GM12878 (cell line): ENCODE data around the gene KDM2A. TPM values are rescaled to one million over a fixed set of nuclear protein-coding genes. Genes with fewer than 3 reads are reported as not detected.

ENCODE experiments used
- ATAC-seq: fragments of 200-7000 bp; cut with Tn5 transposase; 3 replicates; pipeline ENCODE4 v1.9.1; 2020; ENCODE audit warnings: mild to moderate bottlenecking, moderate library complexity
- BruUV-seq: library from RNA; stranded (reverse); fragments of 400-500 nt; replicated peaks from 2 replicates; lab custom pipeline; 2021; lab: Mats Ljungman, UMichigan
- CTCF ChIA-PET: fragments of 300-600 bp; sonication (Branson Sonifier 250); formaldehyde crosslinking; extraction: SDS; loops from one replicate; lab custom pipeline; 2021; ENCODE audit warnings: inconsistent platforms; lab: Yijun Ruan, JAX
- POLR2A ChIA-PET: fragments of 350-600 bp; formaldehyde crosslinking; extraction: SDS; loops from one replicate; lab custom pipeline; 2021; ENCODE audit warnings: inconsistent platforms; lab: Charles Lee
- RAD21 ChIA-PET: fragments of 300-600 bp; sonication (Branson Sonifier 250); formaldehyde crosslinking; loops from one replicate; lab custom pipeline; 2023; ENCODE audit warnings: antibody characterized with exemption; ENCODE audit not compliant: unreplicated experiment; lab: Charles Lee
- SMC1A ChIA-PET: fragments of 300-600 bp; sonication (Branson Sonifier 250); formaldehyde crosslinking; loops from one replicate; lab custom pipeline; 2023; ENCODE audit not compliant: unreplicated experiment, uncharacterized antibody; lab: Charles Lee
- DNase-seq: peaks from one replicate; pipeline ENCODE4 v3.0.0-alpha.2; 2011; ENCODE audit warnings: low read depth, low spot score
- FAIRE-seq: peaks from 3 replicates; lab custom pipeline; 2011; peaks lifted over from hg19 to GRCh38; lab: Jason Lieb, UNC
- H2AFZ ChIP-seq: 2 replicates; pipeline ENCODE4 v1.6.0; 2011; ENCODE audit warnings: low read depth, low read length, control low read depth; ENCODE audit not compliant: control insufficient read depth
- H3K27ac ChIP-seq: 2 replicates; pipeline ENCODE4 v1.5.1; 2011; ENCODE audit warnings: control low read depth; ENCODE audit not compliant: control insufficient read depth, insufficient read depth
- H3K27me3 ChIP-seq, 2 experiments: replicated peaks in 1 of 2; 2 replicates each; pipeline versions ENCODE4 v1.6.0 to v1.6.1; 2011; ENCODE audit warnings: low read length in 1 of 2; ENCODE audit not compliant: control insufficient read depth in 2 of 2, insufficient read depth in 2 of 2
- H3K36me3 ChIP-seq, 2 experiments: 2 replicates each; pipeline ENCODE4 v1.5.1; 2011; ENCODE audit warnings: low read length in 1 of 2; ENCODE audit not compliant: control insufficient read depth in 2 of 2, insufficient read depth in 2 of 2
- H3K4me1 ChIP-seq: 2 replicates; pipeline ENCODE4 v1.6.1; 2011; ENCODE audit warnings: mild to moderate bottlenecking, low read length, moderate library complexity, mixed read lengths; ENCODE audit not compliant: control insufficient read depth, insufficient read depth
- H3K4me2 ChIP-seq: 2 replicates; pipeline ENCODE4 v1.6.0; 2011; ENCODE audit warnings: control low read depth; ENCODE audit not compliant: control insufficient read depth, insufficient read depth
- H3K4me3 ChIP-seq: fragments of 200-600 bp; sonication (generic); 2 replicates; pipeline ENCODE4 v1.5.1; 2016
- H3K79me2 ChIP-seq: 2 replicates; pipeline ENCODE4 v1.6.0; 2011; ENCODE audit warnings: low read length; ENCODE audit not compliant: control insufficient read depth, insufficient read depth
- H3K9ac ChIP-seq: 2 replicates; pipeline ENCODE4 v1.8.0; 2011; ENCODE audit warnings: low read length, control low read depth, mixed read lengths; ENCODE audit not compliant: control insufficient read depth, insufficient read depth
- H3K9me3 ChIP-seq: replicated peaks from 3 replicates; pipeline ENCODE4 v1.5.1; 2011; ENCODE audit warnings: mild to moderate bottlenecking, low read length; ENCODE audit not compliant: control insufficient read depth, insufficient read depth
- H4K20me1 ChIP-seq: 2 replicates; pipeline ENCODE4 v1.6.0; 2011; ENCODE audit not compliant: control insufficient read depth, insufficient read depth
- CBFB ChIP-seq: IDR thresholded peaks from 2 replicates; pipeline ENCODE4 v1.6.1; 2016; ENCODE audit warnings: antibody characterized with exemption, low read depth
- HDAC2 ChIP-seq: fragments of 200-600 bp; sonication (generic); IDR thresholded peaks from 2 replicates; pipeline ENCODE4 v1.6.1; 2017
- JUNB ChIP-seq: IDR thresholded peaks from 2 replicates; pipeline ENCODE4 v1.6.1; 2016; ENCODE audit warnings: antibody characterized with exemption, mild to moderate bottlenecking
- MYC ChIP-seq: IDR thresholded peaks from 2 replicates; pipeline ENCODE4 v1.6.1; 2011; ENCODE audit warnings: mild to moderate bottlenecking, low read length, moderate library complexity, inconsistent platforms; ENCODE audit not compliant: insufficient read depth, insufficient replicate concordance, insufficient read length, severe bottlenecking
- RB1 ChIP-seq: fragments of 450-650 bp; formaldehyde crosslinking; IDR thresholded peaks from 2 replicates; pipeline ENCODE4 v1.6.1; 2017; ENCODE audit warnings: mild to moderate bottlenecking, borderline replicate concordance
- RUNX3 ChIP-seq: IDR thresholded peaks from 2 replicates; pipeline ENCODE4 v1.6.1; 2012; ENCODE audit warnings: low read length, inconsistent platforms
- SMARCA5 ChIP-seq: fragments of 450-650 bp; IDR thresholded peaks from 2 replicates; pipeline ENCODE4 v1.6.1; 2017; ENCODE audit warnings: mild to moderate bottlenecking
- SMC3 ChIP-seq: IDR thresholded peaks from 2 replicates; pipeline ENCODE4 v1.6.1; 2011; ENCODE audit warnings: low read length, improper control_type of control experiment, borderline replicate concordance
- SRF ChIP-seq, 2 experiments: IDR thresholded peaks; 2 replicates each; pipeline ENCODE4 v1.6.1; 2011; ENCODE audit warnings: low read depth in 2 of 2, low read length in 2 of 2, mild to moderate bottlenecking in 1 of 2, moderate library complexity in 1 of 2
- TBL1XR1 ChIP-seq: IDR thresholded peaks from 2 replicates; pipeline ENCODE4 v1.6.1; 2012; ENCODE audit warnings: low read depth, low read length, improper control_type of control experiment
- ZBED1 ChIP-seq: IDR thresholded peaks from 2 replicates; pipeline ENCODE4 v1.6.1; 2016; ENCODE audit warnings: borderline replicate concordance
- ZNF217 ChIP-seq: fragments of 450-650 bp; IDR thresholded peaks from 2 replicates; pipeline ENCODE4 v1.6.1; 2017; ENCODE audit warnings: antibody characterized with exemption, mild to moderate bottlenecking
- ZNF384 ChIP-seq: IDR thresholded peaks from 2 replicates; pipeline ENCODE4 v1.6.1; 2012; ENCODE audit warnings: low read depth, mild to moderate bottlenecking, low read length, improper control_type of control experiment, borderline replicate concordance
- WGBS: methylation state at CpG from one replicate; pipeline ENCODE4 v1.1.6; 2016; ENCODE audit warnings: low lambda C conversion rate; ENCODE audit not compliant: insufficient replicate concordance, insufficient coverage; ENCODE audit errors: missing lambda C conversion rate; 5-methylcytosine and 5-hydroxymethylcytosine counted together
- in situ Hi-C: fragments of 300-500 bp; cut with MboI; formaldehyde crosslinking; loops from 9 replicates; pipeline ENCODE4 v1.14.3; 2018; ENCODE audit warnings: mixed read lengths
- intact Hi-C: fragments of 100-400 bp; cut with micrococcal nuclease; formaldehyde crosslinking; loops from one replicate; pipeline ENCODE4 v1.14.2; 2022; ENCODE audit not compliant: unreplicated experiment
- polyA plus RNA-seq, 11 experiments: library from polyadenylated mRNA; depleted of rRNA in 4 of 11; unstranded in 6 of 11; stranded (reverse) in 5 of 11; fragments of >200 nt; fragmentation: Nextera tagmentation in 4 of 11; fragmentation: Illumina TruSeq in 1 of 11; extraction: Ambion mirVana in 4 of 11; extraction: Trizol in 1 of 11; gene quantifications; 1 replicate in 1 of 11; 2 replicates in 10 of 11; pipeline versions ENCODE4 v1.2.1 to v1.2.3, GENCODE V29; 2011 to 2016; ENCODE audit warnings: inconsistent platforms in 2 of 11, missing spikeins in 2 of 11, low read depth in 1 of 11
- total RNA-seq, 4 experiments: library from RNA; depleted of rRNA in 3 of 4; stranded (reverse); fragments of >200 nt in 3 of 4; fragmentation: Illumina TruSeq in 1 of 4; extraction: Trizol in 1 of 4; gene quantifications; 2 replicates each; pipeline versions ENCODE4 v1.2.1 to v1.2.3, GENCODE V29; 2013 to 2021
- TF ChIP-seq, protein P1 (sequence below): fragments of 450-650 bp; IDR thresholded peaks from 2 replicates; pipeline ENCODE4 v1.6.1; 2017; ENCODE audit warnings: mild to moderate bottlenecking, low read depth, inconsistent platforms; ENCODE audit not compliant: poor library complexity, severe bottlenecking
- TF ChIP-seq, protein P2 (sequence below): fragments of 450-650 bp; IDR thresholded peaks from 2 replicates; pipeline ENCODE4 v1.6.1; 2016; ENCODE audit warnings: mild to moderate bottlenecking
- TF ChIP-seq, protein P3 (sequence below): fragments of 450-650 bp; IDR thresholded peaks from 2 replicates; pipeline ENCODE4 v1.6.1; 2018; ENCODE audit warnings: mild to moderate bottlenecking, low read depth, moderate library complexity; ENCODE audit not compliant: partially characterized antibody

Gene KDM2A
- total and polyA plus RNA-seq, 10 of the 15 experiments (the other 5 are each of a cell fraction or from before 2014, with no cell fraction given) = 10.5 to 69.3 (median 41.6) TPM

DNA sequence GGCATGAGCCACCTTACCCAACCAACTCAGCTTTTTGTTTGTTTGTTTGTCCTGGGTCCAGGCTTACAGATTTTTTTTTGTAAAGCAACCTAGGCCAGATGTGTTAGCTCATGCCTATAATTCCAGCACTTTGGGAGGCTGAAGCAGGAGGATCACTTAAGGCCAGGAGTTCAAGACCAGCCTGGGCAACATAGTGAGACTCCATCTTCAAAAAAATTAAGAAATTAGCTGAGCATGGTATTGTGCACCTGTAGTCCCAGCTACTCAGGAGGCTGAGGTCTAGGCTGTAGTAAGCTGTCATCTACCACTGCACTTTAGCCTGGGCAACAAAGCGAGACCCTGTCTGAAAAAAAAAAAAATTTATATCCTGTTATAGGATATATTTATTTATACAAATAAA lies 118.5 kb downstream of the KDM2A start:
- no peak for DNase-seq
- Histone ChIP-seq H3K9me3 (no peaks in the 10 kb centered on the region), H3K36me3 (peaks cover 0 to 4% of the 10 kb centered on the region in 2 experiments; a peak in 1 of 4 replicates)
- no peak for TF ChIP-seq SRF (IDR thresholded peaks at IDR 0.05; ENCODE audit: low read depth in 2 of 2, low read length in 2 of 2)
- TF ChIP-seq, protein P1, sequence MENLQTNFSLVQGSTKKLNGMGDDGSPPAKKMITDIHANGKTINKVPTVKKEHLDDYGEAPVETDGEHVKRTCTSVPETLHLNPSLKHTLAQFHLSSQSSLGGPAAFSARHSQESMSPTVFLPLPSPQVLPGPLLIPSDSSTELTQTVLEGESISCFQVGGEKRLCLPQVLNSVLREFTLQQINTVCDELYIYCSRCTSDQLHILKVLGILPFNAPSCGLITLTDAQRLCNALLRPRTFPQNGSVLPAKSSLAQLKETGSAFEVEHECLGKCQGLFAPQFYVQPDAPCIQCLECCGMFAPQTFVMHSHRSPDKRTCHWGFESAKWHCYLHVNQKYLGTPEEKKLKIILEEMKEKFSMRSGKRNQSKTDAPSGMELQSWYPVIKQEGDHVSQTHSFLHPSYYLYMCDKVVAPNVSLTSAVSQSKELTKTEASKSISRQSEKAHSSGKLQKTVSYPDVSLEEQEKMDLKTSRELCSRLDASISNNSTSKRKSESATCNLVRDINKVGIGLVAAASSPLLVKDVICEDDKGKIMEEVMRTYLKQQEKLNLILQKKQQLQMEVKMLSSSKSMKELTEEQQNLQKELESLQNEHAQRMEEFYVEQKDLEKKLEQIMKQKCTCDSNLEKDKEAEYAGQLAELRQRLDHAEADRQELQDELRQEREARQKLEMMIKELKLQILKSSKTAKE = no peak
- TF ChIP-seq CBFB = no peak
- TF ChIP-seq RB1 = no peak
- TF ChIP-seq SMARCA5 = no peak
- no peak for TF ChIP-seq ZNF217
- TF ChIP-seq SMC3 = no peak
- TF ChIP-seq TBL1XR1 = no peak
- TF ChIP-seq, protein P2, sequence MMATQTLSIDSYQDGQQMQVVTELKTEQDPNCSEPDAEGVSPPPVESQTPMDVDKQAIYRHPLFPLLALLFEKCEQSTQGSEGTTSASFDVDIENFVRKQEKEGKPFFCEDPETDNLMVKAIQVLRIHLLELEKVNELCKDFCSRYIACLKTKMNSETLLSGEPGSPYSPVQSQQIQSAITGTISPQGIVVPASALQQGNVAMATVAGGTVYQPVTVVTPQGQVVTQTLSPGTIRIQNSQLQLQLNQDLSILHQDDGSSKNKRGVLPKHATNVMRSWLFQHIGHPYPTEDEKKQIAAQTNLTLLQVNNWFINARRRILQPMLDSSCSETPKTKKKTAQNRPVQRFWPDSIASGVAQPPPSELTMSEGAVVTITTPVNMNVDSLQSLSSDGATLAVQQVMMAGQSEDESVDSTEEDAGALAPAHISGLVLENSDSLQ = no peak
- no peak for TF ChIP-seq ZBED1
- no peak for TF ChIP-seq MYC
- no peak for TF ChIP-seq ZNF384
- TF ChIP-seq RUNX3 = no peak
- TF ChIP-seq JUNB = no peak
- TF ChIP-seq, protein P3, sequence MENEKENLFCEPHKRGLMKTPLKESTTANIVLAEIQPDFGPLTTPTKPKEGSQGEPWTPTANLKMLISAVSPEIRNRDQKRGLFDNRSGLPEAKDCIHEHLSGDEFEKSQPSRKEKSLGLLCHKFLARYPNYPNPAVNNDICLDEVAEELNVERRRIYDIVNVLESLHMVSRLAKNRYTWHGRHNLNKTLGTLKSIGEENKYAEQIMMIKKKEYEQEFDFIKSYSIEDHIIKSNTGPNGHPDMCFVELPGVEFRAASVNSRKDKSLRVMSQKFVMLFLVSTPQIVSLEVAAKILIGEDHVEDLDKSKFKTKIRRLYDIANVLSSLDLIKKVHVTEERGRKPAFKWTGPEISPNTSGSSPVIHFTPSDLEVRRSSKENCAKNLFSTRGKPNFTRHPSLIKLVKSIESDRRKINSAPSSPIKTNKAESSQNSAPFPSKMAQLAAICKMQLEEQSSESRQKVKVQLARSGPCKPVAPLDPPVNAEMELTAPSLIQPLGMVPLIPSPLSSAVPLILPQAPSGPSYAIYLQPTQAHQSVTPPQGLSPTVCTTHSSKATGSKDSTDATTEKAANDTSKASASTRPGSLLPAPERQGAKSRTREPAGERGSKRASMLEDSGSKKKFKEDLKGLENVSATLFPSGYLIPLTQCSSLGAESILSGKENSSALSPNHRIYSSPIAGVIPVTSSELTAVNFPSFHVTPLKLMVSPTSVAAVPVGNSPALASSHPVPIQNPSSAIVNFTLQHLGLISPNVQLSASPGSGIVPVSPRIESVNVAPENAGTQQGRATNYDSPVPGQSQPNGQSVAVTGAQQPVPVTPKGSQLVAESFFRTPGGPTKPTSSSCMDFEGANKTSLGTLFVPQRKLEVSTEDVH = no peak
- no peak for TF ChIP-seq HDAC2
- TF ChIP-seq, all 136 proteins: peak for 0
- ChIA-PET RAD21 (interaction anchor here (1.0 to 1.4 kb wide), 3 partner anchors 25 to 143 kb away, joined by 4 to 5 read pairs (median 4); no protein-coding TSS in a partner anchor), SMC1A (interaction anchor here (0.7 to 1.2 kb wide), 2 partner anchors 119 to 153 kb away, joined by 3 to 4 read pairs; no protein-coding TSS in a partner anchor), CTCF (interaction anchor here (1.0 to 1.9 kb wide), 2 partner anchors 24 to 69 kb away, joined by 3 to 5 read pairs; no protein-coding TSS in a partner anchor), POLR2A (no interaction called here)
- Histone ChIP-seq H3K4me3 (no peak overlapping the region), H3K79me2 (peaks cover 37% of the 10 kb centered on the region), H3K27me3 (no peaks in the 10 kb centered on the region), H2AFZ (no peak overlapping the region), H3K4me1 (peaks cover 8% of the 10 kb centered on the region; the same call in 1 of the 2 replicates), H3K9ac (no peak overlapping the region), H3K4me2 (no peak overlapping the region), H3K27ac (no peak overlapping the region), H4K20me1 (no peaks in the 10 kb centered on the region)
- FAIRE-seq = no peak
- in situ Hi-C loops (no loop called here), intact Hi-C loops (no loop called here)
- no TSS peak for BruUV-seq
- WGBS = 100% methylated on average over 1 of the region's 1 CpG
- ATAC-seq = no peak
